Activated CD8-positive, alpha-beta memory T cell treated with anti-CD3 and anti-CD28 coated beads for 1 hour (primary cell): ENCODE data around the gene CACNA1D.
"Not testable (repeated sequence)": the region's sequence is repeated elsewhere in the genome, so short reads cannot be mapped to it uniquely, and the experiment has no call there.

Experiments used
- DNase-seq, 2 donors: peaks; one replicate each; pipeline ENCODE4 v3.0.0-alpha.2; 2020; ENCODE audit warnings: low read depth in 1 of 2; ENCODE audit errors: extremely low read depth in 1 of 2

Gene CACNA1D

DNA sequence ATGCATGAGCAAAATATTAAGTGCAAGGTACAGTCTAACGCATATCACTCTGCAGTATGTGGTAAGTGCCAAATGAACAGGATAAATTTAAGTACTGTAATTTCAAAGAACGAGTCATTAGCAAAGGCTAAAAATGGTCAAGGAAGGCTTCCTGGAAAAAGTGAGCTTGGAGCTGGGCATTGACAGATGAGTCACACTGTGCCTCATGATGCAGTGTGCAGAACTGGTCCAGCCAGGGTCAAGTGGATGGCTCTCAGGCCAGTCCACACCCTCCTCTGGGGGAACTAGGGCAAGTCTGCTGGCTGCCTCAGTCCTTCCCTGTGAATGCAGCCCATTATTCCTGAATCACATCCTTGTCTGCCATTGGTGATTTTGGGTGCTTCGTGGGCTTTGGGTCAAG lies 76.3 kb downstream of the CACNA1D start:
- no peak for DNase-seq

DNA sequence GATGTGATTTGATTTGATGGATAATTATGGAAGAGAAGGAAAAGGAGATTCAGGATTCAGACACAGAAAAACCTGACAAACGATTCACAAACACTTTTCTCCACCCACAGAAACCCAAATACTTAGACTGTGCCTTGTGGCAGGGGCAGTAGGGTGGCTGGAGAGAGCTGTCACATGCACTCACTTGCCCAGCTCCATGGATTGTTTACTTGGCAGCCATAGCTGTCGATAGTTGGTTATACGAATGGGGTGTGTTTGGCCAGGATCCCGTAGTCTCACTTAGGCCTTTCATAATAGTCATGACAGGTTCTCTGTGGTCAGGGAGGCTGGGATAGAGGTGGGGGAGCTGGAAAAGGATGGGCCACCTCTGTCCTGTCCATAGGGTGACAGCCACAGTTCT lies 76.9 kb downstream of the CACNA1D start:
- DNase-seq, result no peak

DNA sequence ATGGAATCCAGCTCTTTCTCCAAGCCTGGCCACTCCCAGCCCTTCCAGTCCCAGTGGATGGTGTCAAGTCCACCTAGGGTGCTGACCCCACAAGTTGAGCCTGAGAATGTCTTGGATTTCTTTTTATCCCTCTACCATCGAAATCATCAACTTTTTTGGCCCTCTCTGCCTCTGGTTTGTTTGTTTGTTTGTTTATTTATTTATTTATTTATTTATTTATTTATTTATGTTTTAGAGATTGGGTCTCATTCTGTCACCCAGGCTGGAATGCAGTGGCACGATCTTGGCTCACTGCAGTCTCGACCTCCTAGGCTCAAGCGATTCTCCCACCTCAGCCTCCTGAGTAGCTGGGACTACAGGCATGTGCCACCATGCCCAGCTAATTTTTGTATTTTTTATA lies 77.8 kb downstream of the CACNA1D start:
- DNase-seq, result not testable (repeated sequence)

DNA sequence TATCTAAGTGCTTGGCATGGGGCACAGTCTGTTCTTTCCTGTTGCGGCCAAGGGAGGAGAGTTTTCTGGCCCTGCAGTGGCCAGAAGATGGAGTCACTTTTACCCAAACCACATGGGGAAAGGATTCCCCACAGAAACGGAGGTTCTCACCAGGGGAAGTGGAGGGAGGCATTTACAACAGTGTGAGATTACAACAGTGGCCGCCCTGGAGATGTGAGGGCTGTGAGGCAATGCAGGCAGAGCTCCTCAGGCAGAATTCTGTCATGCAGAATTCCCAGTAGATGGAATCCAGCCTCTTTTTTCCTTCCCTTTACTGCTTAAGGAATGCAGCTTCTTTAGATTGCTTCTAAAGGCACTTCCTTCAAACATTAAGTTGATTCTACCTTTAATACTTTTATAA lies 83.1 kb downstream of the CACNA1D start:
- DNase-seq, result no peak

DNA sequence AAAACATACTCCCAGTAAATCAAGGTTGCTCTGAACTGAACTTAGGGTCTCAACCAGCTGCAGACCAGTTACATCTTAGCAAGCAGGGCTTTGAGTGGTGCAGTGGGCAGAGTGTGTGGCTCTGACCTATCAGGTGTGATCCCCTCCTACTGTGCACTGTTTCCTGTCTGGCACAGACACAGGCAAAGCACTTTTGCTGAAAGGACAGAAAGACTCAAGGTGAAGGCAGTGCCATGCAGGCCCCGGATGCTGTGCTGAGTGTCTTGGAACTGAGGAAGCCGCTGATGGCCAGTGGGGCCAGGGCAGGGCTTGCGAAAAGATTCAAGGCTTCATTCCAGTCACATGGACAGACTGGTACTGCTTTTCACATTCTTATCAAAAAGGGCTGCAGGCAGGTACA lies 85.2 kb downstream of the CACNA1D start:
- no peak for DNase-seq

DNA sequence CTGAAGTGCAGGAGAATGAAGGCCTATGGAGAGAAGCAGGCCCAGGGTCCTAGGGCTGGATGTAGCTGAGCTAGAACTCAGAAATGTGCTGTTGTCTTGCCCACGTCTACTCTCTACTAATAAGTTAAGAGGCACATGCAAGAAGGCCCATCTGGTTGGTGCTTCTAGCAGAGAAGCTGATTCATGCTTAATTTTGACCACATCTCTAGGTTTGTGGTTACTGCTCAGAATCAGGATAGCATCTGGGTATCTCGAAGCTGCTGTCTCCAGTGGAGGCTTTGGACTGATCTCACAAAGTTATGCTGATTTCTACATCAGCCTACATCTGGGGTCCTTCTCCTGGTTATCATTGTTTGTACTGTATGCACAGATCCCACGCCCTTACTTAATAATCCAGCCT lies 87.3 kb downstream of the CACNA1D start:
- DNase-seq, result no peak

DNA sequence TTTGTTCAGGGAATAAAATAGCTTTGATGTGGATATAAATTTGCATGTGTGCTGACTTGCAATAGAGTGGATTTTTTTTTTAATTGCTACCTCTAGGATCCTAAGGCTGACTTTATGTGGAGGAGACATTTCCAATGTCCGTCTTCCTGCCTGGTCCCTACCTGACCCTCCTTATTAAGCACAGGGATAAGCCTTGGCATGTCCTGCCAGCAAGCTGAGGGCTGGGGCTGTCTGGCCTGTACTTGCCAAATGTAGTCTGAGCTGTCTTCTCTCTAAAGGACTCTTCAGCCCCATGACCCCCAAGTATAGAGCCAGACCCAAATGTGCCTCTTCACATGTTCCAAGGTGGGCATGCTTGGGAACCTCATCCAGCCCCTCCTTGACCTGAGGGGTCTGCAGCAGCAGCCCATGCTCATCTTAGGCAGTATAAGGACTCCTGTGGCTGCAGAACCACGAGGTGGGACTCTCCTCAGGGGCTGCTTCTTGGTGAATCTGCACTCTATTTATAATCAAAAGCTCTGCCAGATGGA lies 88.8 kb downstream of the CACNA1D start:
- no peak for DNase-seq

DNA sequence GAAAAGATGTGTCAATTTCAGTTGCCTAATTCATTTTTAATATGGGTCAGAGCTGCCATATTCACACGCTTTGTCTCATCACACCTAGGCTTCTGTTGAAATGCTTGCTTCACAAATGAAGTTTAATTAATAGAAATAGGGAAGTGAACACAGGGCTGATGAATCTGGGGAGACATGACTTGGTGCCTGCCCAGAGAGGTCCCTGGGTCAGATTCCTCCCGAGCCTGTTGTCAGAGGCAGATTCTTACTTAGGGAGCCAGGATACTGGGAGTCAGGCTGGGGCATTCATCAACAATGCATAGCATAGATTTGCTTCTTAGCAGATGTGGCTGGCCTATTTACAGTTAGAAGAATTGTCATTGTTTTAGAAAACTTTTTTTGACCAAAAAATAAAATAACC lies 90.6 kb downstream of the CACNA1D start:
- no peak for DNase-seq

DNA sequence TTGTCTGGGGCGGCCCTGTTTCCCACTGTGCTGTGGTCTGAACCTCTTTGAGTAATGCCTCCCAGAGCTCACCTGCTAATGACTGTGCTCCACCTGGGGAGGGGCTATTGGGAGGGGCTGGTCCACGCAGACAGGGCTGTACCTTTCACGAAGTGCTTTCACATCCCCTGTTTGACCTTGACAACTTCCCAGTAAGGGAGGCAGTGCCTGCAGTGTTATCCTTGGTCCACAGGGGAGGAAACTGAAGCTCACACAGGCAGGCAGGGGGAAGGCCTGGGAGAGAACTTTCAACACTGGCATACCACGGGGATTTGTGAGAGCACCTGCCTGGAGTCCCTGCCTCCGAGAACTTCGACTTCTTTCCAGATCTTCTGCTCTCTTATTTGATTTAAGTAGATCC lies 91.2 kb downstream of the CACNA1D start:
- DNase-seq, result no peak

DNA sequence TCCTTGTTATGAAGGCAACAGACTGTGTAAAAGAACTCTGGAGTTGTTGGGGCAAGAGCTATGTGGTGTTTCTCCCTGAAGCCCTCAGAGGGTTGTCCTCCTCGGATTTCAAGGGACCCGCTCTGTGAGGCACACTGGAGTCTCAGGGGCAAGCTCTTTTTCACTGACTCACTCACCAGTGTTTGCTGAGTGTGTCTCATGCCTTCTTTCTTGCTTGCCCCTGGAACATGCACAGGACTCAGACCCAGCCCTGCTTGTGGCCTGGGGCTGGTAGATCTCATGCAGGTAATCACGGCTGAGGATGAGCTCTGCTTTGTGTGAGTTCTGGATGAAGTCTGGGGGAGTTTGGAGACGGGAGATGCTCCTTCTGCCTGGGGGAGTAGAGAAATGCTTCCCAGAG lies 93.7 kb downstream of the CACNA1D start:
- no peak for DNase-seq

DNA sequence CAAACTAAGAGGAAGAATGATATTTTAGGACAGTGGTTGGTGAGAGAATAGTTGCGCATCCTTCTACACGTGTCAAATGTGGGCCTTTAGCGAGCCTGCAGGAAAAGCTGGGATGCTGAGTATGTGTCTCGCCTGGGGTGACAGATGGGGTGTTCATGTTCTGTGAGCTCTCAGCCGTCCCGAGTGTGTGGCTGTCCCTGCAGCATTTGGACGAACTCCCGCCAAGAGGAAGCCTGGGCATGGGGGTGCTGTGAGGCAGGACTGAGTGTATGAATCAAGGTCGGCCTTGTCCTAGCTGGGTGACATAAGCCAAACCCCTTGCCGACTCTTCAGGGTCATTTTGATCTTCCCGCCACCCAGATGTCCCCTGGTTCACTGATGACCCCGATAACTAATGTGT lies 94.8 kb downstream of the CACNA1D start:
- no peak for DNase-seq

DNA sequence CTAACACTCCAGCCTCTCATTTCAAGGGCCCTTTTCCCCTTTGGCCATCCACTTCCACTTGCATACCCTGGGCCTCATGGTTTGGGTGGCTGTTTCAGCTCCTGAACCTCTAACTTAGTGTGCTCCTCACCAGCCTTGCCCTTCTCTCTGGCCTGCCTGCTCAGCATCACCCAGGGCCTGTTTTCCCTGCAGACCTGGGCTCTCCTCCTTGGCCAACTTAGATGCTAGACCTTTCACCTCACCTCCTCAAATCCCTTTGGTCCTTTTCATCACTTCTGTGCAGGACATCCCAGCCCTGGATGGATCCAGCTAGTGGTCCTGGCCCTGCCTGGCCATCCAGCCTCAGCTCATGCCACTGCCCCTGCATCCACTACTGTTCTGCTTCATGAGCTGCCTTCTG lies 95.4 kb downstream of the CACNA1D start:
- no peak for DNase-seq

DNA sequence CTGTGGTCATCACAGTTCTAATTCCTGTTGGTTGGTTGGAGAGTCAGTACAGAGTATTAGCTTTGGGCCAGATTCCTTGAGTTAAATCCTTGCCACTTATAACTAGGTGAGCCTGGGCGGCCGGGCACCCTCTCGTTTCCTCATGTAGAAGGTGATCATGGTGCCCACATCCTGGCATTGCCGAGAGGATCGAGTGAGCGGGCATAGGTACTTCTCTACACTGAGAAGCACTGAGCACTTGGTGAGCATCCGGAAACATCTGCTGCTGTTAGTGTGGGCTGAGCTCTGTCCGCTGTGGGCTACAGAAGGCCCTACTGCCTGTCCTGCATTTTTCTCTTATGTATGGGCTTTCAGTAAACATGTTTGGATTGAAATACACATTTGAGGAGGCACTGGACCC lies 96.2 kb downstream of the CACNA1D start:
- DNase-seq, result no peak

DNA sequence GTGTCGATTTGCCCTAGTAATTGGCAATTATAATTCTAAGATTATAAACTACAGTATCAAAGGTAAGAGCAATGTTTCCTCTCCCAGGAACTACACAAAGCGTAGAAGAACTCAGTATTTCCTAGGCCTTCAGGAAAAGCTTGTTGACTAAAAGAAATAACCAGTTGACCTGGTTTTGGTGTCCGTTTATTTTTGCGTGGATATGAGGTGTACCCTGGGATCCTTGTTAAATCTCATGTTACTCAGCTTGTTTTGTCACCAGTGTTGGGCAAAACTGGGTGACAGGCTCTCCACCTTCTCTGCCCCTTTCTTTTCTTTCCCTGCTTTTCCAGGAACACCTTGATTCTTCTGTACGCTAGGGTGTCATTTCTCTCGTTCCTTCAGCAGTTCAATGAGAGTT lies 97.2 kb downstream of the CACNA1D start:
- no peak for DNase-seq

DNA sequence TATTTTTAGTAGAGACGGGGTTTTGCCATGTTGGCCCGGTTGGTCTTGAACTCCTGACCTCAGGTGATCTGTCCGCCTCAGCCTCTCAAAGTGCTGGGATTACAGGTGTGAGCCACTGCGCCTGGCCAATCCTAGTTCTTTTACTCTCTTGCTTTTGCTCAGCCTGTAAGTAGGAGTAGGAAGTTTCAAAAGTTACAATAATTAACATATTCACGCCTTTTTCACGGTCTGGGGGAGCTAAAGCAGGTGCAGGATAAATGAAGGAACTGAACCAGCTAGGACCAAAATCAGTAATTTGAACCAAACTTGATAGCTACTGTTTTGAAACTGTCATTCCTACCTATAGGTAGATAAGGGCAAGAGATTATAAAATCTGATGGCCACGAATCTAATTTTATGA lies 98.5 kb downstream of the CACNA1D start:
- DNase-seq, result no peak

DNA sequence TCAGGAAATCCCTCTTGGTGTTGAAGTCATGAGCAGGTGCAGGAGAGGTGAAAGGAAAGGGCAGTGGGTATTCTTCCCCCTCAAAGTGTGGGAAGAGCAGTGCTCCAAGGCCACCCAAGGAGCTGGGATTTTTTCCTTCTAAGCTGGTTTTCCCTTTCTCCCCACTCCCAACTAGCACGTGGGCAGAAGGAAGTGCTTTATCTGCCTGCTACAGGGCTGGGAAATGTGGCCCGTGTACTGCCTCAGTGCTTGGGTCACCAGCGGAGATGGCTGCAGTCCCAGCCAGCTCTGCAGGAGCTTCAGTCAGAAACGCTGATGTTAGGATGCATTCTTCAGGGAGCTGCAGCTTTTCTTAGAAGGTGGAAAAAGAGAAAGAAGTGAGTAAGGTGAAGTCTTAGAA lies 99.2 kb downstream of the CACNA1D start:
- DNase-seq, result no peak

DNA sequence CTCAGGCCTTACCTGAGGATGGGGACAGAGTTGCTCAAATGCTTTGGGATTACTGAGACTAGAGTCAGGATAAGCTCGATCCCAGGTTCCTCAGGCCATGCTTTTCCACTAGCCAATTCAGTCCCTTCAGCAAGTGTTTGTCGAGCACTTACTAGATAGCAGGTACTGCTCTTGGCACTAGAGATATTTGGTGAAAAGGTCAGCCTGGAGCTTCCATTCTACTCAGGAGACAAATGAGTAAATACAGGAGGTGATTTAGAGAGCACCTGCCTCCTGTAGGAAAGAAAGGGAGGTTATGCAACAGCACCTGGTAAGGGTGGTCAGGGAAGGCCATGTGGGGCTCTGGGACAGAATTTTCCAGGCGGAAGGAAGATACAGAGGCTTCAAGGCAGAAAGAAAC lies 99.9 kb downstream of the CACNA1D start:
- no peak for DNase-seq

DNA sequence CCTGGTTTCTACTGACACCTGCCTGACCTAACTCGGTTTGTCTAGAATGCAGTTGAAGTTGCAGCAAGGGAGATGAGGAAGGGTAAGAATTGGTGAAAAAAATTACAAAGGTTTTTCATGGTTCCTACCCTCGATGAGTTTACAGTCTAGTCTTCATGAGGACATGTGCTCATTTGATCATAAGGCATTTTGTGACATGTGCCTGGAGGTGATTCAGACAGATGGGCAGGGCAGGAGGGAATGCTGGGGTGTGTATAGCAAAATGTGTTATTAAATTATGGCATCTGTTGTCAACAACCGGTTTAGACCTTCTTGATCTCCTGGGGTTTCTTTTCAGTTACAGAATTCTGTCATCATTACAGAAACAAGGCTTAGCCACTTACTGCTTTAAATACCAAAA lies 101.2 kb downstream of the CACNA1D start:
- DNase-seq, result no peak

DNA sequence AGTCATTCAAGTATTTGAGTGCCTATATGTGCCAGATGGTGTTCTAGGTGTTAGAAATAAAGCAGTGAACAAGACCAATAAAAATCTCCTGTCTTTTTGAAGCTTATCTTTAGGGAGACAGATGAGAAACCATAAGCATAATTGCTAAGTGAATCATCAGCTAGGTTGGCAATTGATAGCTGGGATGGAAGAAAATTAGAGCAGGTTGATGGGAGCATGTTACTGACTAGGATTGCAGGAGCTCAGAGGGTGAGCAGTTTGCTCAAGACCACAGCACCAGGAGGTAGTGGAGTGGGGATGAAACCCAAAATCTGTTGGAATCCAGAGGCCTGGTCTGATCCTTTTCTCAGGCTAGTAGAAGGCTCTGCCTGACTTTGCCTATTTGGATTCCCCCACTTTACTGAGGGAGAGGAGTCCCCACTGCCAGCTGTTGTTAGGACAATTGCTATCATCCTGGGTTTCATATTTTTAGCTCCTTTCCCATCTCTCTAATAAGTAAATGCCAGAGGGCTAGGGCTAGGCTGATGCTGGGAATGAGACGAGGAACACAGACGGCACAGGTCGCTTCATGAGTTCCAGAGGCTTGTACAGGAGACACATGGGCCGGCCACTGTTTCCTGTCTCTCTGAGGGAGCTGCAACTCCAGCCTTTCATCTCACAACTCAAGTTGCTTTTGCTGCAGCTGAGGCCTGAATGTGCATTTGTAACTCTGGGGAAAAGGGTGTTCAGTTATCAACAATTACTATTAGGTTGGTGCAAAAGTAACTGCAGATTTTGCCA lies 102.9 kb downstream of the CACNA1D start:
- DNase-seq, result no peak

DNA sequence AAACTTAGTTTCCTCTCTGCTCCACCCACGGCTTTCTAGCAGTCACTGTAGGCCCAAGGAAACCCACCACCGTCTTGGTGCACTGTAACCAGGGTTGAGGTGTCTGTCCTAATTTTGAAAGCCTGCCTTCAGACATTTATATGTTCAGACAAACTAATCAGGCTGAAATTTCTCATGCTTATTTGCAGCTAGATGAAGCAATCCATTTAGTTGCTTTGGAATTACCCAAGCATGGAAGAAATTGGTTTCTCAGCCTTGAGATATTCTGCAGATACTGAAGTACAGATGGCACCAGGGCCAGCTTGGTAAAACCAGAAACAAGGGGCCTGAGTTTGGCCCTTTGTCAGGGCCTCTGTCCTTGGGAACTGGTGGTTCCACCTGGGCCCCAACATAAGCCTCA lies 105.4 kb downstream of the CACNA1D start:
- DNase-seq, result no peak

DNA sequence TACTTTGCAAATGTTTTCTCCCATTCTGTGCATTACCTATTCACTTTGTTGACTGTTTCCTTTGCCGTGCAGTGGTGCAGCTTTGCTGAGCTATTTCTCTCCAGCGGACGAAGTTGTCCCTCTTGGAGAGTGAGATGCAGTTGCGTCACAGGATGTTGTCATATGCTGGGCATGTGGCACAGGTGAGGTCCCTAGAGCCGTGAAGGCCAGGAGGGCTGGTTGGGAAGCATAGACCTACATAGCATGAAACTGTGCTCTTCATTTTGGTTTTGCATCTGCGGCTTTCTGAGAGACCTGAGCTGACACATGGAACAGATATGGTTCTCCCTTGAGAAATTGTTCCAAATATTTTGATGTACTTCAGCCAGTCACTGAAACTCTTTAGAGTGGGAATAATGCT lies 108.5 kb downstream of the CACNA1D start:
- no peak for DNase-seq

DNA sequence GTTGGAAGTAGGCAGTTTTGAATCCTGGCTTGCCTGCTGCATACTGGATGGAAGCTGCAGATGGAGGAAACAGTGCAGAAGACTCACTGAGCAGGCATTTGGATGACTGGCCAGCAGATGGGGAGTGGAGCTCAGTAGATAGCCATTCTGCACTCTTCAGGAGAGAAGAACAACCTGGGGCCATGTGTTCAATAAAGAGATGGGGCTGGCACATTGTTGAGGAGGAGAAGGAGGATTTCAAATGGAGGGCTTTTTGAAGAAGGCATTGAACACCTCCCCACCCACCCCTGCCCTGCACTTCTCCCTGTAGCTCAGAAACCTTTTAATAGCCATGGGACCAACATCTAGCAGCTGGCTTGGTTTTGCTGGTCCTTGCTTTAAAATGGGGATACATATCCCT lies 109.8 kb downstream of the CACNA1D start:
- no peak for DNase-seq

DNA sequence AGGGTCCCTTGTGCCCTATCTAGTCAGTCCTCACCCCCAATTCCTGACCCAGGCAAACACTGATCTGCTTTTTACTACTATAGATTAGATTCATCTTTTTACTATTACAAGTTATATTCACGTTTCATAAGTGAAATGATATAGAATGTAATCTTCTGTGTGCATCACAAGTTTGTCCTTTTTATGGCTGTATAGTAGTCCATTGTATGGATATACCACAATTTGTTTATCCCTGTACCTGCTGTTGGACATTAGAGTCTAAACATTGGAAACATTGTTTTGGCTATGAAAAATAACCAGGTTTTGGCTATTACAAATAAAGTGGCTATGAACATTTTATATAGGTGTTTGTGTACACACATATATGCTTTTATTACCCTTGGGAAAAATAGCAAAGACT lies 112.4 kb downstream of the CACNA1D start:
- DNase-seq, result no peak
